HepG2 (cell line): ENCODE measurements around the gene SLC6A5. TPM values are rescaled to one million over a fixed set of nuclear protein-coding genes. Genes with fewer than 3 reads are reported as not detected.

Experiments used
- ATAC-seq: fragments of 200-7000 bp; cut with Tn5 transposase; 3 replicates; pipeline ENCODE4 v1.9.1; 2020; ENCODE audit warnings: mild to moderate bottlenecking, moderate library complexity
- BruUV-seq: library from RNA; stranded (reverse); fragments of 400-500 nt; replicated peaks from 2 replicates; lab custom pipeline; 2021; lab: Mats Ljungman, UMichigan
- CTCF ChIA-PET: fragments of 300-600 bp; formaldehyde crosslinking; extraction: SDS; loops from one replicate; lab custom pipeline; 2021; ENCODE audit warnings: low total read pairs, inconsistent platforms, low intra/inter-chr PET ratio; lab: Yijun Ruan, JAX
- POLR2A ChIA-PET: fragments of 350-600 bp; sonication (Branson Sonifier 250); formaldehyde crosslinking; loops from one replicate; lab custom pipeline; 2020; ENCODE audit warnings: antibody characterized with exemption, inconsistent platforms; lab: Yijun Ruan, JAX
- DNase-seq: peaks from one replicate; pipeline ENCODE4 v3.0.0-alpha.2; 2015; ENCODE audit warnings: low spot score
- FAIRE-seq: peaks from 3 replicates; lab custom pipeline; 2011; peaks lifted over from hg19 to GRCh38; lab: Jason Lieb, UNC
- H2AFZ ChIP-seq: one replicate; pipeline ENCODE4 v1.6.1; 2011; ENCODE audit warnings: low read length, inconsistent platforms
- H3K27ac ChIP-seq: fragments of 300-600 bp; 3 replicates; pipeline ENCODE4 v1.8.0; 2011; ENCODE audit warnings: mixed run types, mild to moderate bottlenecking, mixed read lengths, low read length, inconsistent platforms; ENCODE audit not compliant: insufficient read depth; ENCODE audit errors: extremely low read length
- H3K27me3 ChIP-seq, 2 experiments: fragments of 200-600 bp in 1 of 2; 2 replicates in 1 of 2; 3 replicates in 1 of 2; pipeline versions ENCODE4 v1.6.0 to v1.8.0; 2011; ENCODE audit warnings: low read length in 2 of 2, mild to moderate bottlenecking in 2 of 2, moderate library complexity in 2 of 2, inconsistent platforms in 1 of 2; ENCODE audit not compliant: insufficient read depth in 2 of 2, control insufficient read depth in 1 of 2
- H3K36me3 ChIP-seq, 2 experiments: fragments of 200-600 bp in 1 of 2; replicated peaks in 1 of 2; 2 replicates in 1 of 2; 3 replicates in 1 of 2; pipeline versions ENCODE4 v1.5.1 to v1.8.0; 2011; ENCODE audit warnings: low read length in 2 of 2, inconsistent platforms in 1 of 2; ENCODE audit not compliant: insufficient read depth in 2 of 2, control insufficient read depth in 1 of 2
- H3K4me1 ChIP-seq: 2 replicates; pipeline ENCODE4 v1.5.1; 2012; ENCODE audit warnings: low read length, inconsistent platforms; ENCODE audit not compliant: insufficient read depth
- H3K4me2 ChIP-seq: 2 replicates; pipeline ENCODE4 v1.6.0; 2011; ENCODE audit warnings: low read depth, low read length, inconsistent platforms
- H3K4me3 ChIP-seq, 3 experiments: fragments of 200-600 bp in 1 of 3; sonication (generic), shearing (Covaris generic) in 1 of 3; replicated peaks in 1 of 3; 2 replicates each; pipeline ENCODE4 v1.5.1; 2011 to 2016; ENCODE audit warnings: low read length in 3 of 3, inconsistent platforms in 2 of 3, low read depth in 2 of 3, mild to moderate bottlenecking in 2 of 3, control low read depth in 1 of 3, mixed read lengths in 1 of 3; ENCODE audit not compliant: insufficient read depth in 1 of 3
- H3K79me2 ChIP-seq: one replicate; pipeline ENCODE4 v1.6.1; 2011; ENCODE audit warnings: low read length, inconsistent platforms; ENCODE audit not compliant: insufficient read depth
- H3K9ac ChIP-seq: 2 replicates; pipeline ENCODE4 v1.6.0; 2011; ENCODE audit warnings: mild to moderate bottlenecking, low read depth, low read length, inconsistent platforms; ENCODE audit not compliant: insufficient read depth
- H3K9me3 ChIP-seq: 2 replicates; pipeline ENCODE4 v1.5.1; 2012; ENCODE audit warnings: mild to moderate bottlenecking, low read length
- H4K20me1 ChIP-seq: 2 replicates; pipeline ENCODE4 v1.6.0; 2011; ENCODE audit warnings: inconsistent platforms, mild to moderate bottlenecking, low read length, moderate library complexity; ENCODE audit not compliant: insufficient read depth
- CENPX ChIP-seq: sonication (generic); formaldehyde crosslinking; IDR thresholded peaks from 2 replicates; pipeline ENCODE4 v1.9.0; 2021; ENCODE audit warnings: mild to moderate bottlenecking, missing genetic modification reagents, moderate library complexity
- CHD2 ChIP-seq: IDR thresholded peaks from 2 replicates; pipeline ENCODE4 v1.6.1; 2011; ENCODE audit warnings: low read depth, low read length, improper control_type of control experiment
- HINFP ChIP-seq: sonication (generic); formaldehyde crosslinking; IDR thresholded peaks from 2 replicates; pipeline ENCODE4 v1.4.0; 2020; ENCODE audit warnings: low read depth, mild to moderate bottlenecking, missing genetic modification reagents
- MAFG ChIP-seq: sonication (generic); formaldehyde crosslinking; IDR thresholded peaks from 2 replicates; pipeline ENCODE4 v1.5.1; 2020; ENCODE audit warnings: mild to moderate bottlenecking, missing genetic modification reagents
- MAX ChIP-seq: IDR thresholded peaks from 2 replicates; pipeline ENCODE4 v1.6.1; 2012; ENCODE audit warnings: inconsistent platforms
- MLX ChIP-seq: IDR thresholded peaks from 2 replicates; pipeline ENCODE4 v1.6.1; 2016
- NFIB ChIP-seq: sonication (generic); formaldehyde crosslinking; IDR thresholded peaks from 2 replicates; pipeline ENCODE4 v1.9.0; 2021; ENCODE audit warnings: missing genetic modification reagents, mild to moderate bottlenecking, borderline replicate concordance
- TSC22D2 ChIP-seq: sonication (generic); formaldehyde crosslinking; IDR thresholded peaks from 2 replicates; pipeline ENCODE4 v1.5.1; 2020; ENCODE audit warnings: missing genetic modification reagents, mild to moderate bottlenecking, borderline replicate concordance
- ZBTB3 ChIP-seq: sonication (generic); formaldehyde crosslinking; IDR thresholded peaks from 2 replicates; pipeline ENCODE4 v1.4.0; 2020; ENCODE audit warnings: low read depth, mild to moderate bottlenecking, moderate library complexity, missing genetic modification reagents, borderline replicate concordance
- ZC3H4 ChIP-seq: sonication (generic); formaldehyde crosslinking; IDR thresholded peaks from 2 replicates; pipeline ENCODE4 v1.4.0; 2020; ENCODE audit warnings: missing genetic modification reagents, borderline replicate concordance
- ZNF496 ChIP-seq: sonication (generic); formaldehyde crosslinking; IDR thresholded peaks from 2 replicates; pipeline ENCODE4 v1.8.1; 2023; ENCODE audit warnings: mild to moderate bottlenecking, moderate library complexity, missing genetic modification reagents; ENCODE audit not compliant: insufficient replicate concordance
- ZNF501 ChIP-seq: sonication (generic); formaldehyde crosslinking; IDR thresholded peaks from 2 replicates; pipeline ENCODE4 v1.5.1; 2020; ENCODE audit warnings: mild to moderate bottlenecking, moderate library complexity, missing genetic modification reagents
- ZNF780A ChIP-seq: sonication (generic); formaldehyde crosslinking; IDR thresholded peaks from 2 replicates; pipeline ENCODE4 v1.8.0; 2022; ENCODE audit warnings: mild to moderate bottlenecking, missing genetic modification reagents, moderate library complexity
- ZNF891 ChIP-seq: sonication (generic); formaldehyde crosslinking; IDR thresholded peaks from 2 replicates; pipeline ENCODE4 v1.5.0; 2020; ENCODE audit warnings: mild to moderate bottlenecking, missing genetic modification reagents
- ZZZ3 ChIP-seq: sonication (generic); formaldehyde crosslinking; IDR thresholded peaks from 2 replicates; pipeline ENCODE4 v1.4.0; 2020; ENCODE audit warnings: missing genetic modification reagents, mild to moderate bottlenecking, borderline replicate concordance
- WGBS: methylation state at CpG from one replicate; pipeline ENCODE4 v1.1.6; 2017; ENCODE audit warnings: low lambda C conversion rate; 5-methylcytosine and 5-hydroxymethylcytosine counted together
- in situ Hi-C: cut with HindIII; loops from 2 replicates; pipeline ENCODE4 v1.10.0; 2017; ENCODE audit warnings: low pct_unique_long_range_greater_than_20kb; ENCODE audit not compliant: extremely low pct_ligation_motif_present
- intact Hi-C: fragments of 100-400 bp; cut with micrococcal nuclease; formaldehyde crosslinking; loops from one replicate; pipeline ENCODE4 v1.10.0; 2022; ENCODE audit not compliant: unreplicated experiment
- polyA plus RNA-seq, 8 experiments: library from polyadenylated mRNA; depleted of rRNA in 3 of 8; stranded (reverse) in 7 of 8; unstranded in 1 of 8; fragments of >200 nt; fragmentation: Illumina TruSeq in 4 of 8; extraction: Trizol in 4 of 8; gene quantifications; 2 replicates each; pipeline versions ENCODE4 v1.2.1 to v1.2.3, GENCODE V29; 2011 to 2016; ENCODE audit warnings: low read depth in 4 of 8, missing spikeins in 1 of 8, mixed read lengths in 1 of 8; ENCODE audit not compliant: insufficient read depth in 1 of 8
- total RNA-seq, 5 experiments: library from RNA; depleted of rRNA; stranded (reverse); fragments of >200 nt; fragmentation: Illumina TruSeq; extraction: Trizol; gene quantifications; 2 replicates each; pipeline ENCODE4 v1.2.3, GENCODE V29; 2016; ENCODE audit warnings: low read depth in 1 of 5

Gene SLC6A5
- total and polyA plus RNA-seq, 2 of the 13 experiments (the other 11 are each of a cell fraction or from before 2014, with no cell fraction given) = not detected

- H3K27ac ChIP-seq = no peak overlapping the region
- FAIRE-seq (no peak), ATAC-seq (no peak), DNase-seq (no peak)
- H3K4me1 ChIP-seq = peaks cover 12% of the 10 kb centered on the region; the same call in 1 of the 2 replicates
- H3K36me3 ChIP-seq = no peaks in the 10 kb centered on the region
- in situ Hi-C loops (loop anchor here (5.0 to 25.0 kb wide), 2 partner anchors 222 to 472 kb away; partner anchors contain the start of gene PRMT3), intact Hi-C loops (no loop called here)
- H3K9me3 ChIP-seq = no peaks in the 10 kb centered on the region
- BruUV-seq = no TSS peak
- H3K4me2 ChIP-seq = no peak overlapping the region
- ChIA-PET POLR2A (no interaction called here), CTCF (interaction anchor here (2.1 to 2.8 kb wide), 2 partner anchors 212 to 222 kb away, joined by 14 to 18 read pairs; partner anchors contain the start of gene PRMT3)
- no peak overlapping the region for H3K4me3 ChIP-seq
- 31% methylated on average over 3 of the region's 3 CpGs for WGBS
- no peaks in the 10 kb centered on the region for H4K20me1 ChIP-seq
- no peak overlapping the region for H2AFZ ChIP-seq
- H3K79me2 ChIP-seq = no peaks in the 10 kb centered on the region
- H3K9ac ChIP-seq = no peak overlapping the region
- no peak for TF ChIP-seq ZC3H4 (CRISPR knock-in tag)
- TF ChIP-seq ZNF780A (CRISPR knock-in tag) = no peak
- no peak for TF ChIP-seq MAX
- no peak for TF ChIP-seq MAFG (CRISPR knock-in tag)
- TF ChIP-seq ZNF496 (CRISPR knock-in tag) = no peak
- TF ChIP-seq ZBTB3 = no peak
- TF ChIP-seq ZNF501 (CRISPR knock-in tag) = no peak
- no peak for TF ChIP-seq HINFP (CRISPR knock-in tag)
- TF ChIP-seq ZNF891 (CRISPR knock-in tag) = no peak
- no peak for TF ChIP-seq CHD2
- TF ChIP-seq CENPX (CRISPR knock-in tag) = no peak
- no peak for TF ChIP-seq TSC22D2 (CRISPR knock-in tag)
- TF ChIP-seq NFIB (CRISPR knock-in tag) = no peak
- no peak for TF ChIP-seq ZZZ3 (CRISPR knock-in tag)
- no peak for TF ChIP-seq MLX
- H3K27me3 ChIP-seq = peaks cover 0 to 34% of the 10 kb centered on the region in 2 experiments; a peak in 2 of 5 replicates
Observed at GRCh38 chr11:20608934-20609333, 9.5 kb downstream of the SLC6A5 start.
